ENCODE data around the gene UCK1. TPM values are rescaled to one million over a fixed set of nuclear protein-coding genes. Genes with fewer than 3 reads are reported as not detected.

The UCK1 gene
- total and polyA plus RNA-seq, 2 of the 13 experiments (the other 11 are each of a cell fraction or from before 2014, with no cell fraction given): 11.0 to 24.1 TPM

DNA sequence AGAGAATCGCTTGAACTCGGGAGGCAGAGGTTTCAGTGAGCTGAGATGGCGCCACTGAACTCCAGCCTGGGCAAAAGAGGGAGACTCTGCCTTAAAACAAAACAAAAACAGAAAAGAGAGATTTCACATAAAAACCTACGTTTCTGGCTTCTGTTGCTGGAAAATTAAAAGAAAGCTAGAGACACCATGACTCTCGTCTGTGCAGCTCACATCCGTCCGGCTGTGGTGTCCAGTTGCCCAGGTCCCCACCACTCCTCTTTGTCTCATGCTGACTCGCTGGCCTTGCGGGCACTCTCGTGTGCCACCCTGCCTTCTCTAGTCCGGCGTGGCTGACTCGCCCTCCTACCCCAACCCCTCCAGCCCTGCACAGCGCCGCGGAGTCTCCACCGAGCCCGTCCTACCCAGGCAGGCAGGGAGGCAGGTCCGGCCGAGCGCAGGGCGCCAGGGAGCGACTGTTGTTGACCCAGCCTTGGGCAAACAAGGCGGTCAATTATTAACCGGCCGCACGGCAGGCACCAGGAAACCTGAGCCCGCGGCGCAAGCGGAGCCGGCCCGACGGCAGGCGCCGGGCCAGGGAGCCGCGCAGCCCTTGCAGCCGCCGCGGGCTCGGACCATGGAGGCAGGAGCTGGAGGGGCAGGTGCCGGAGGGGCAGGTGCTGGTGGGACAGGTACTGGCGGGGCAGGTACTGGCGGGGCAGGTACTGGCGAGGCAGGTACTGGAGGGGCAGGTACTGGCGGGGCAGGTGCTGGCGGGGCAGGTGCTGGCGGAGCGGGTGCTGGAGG is 14.1 kb upstream of the UCK1 start, which contains the start of gene PRRT1B (continued):
- TF ChIP-seq, protein P1, sequence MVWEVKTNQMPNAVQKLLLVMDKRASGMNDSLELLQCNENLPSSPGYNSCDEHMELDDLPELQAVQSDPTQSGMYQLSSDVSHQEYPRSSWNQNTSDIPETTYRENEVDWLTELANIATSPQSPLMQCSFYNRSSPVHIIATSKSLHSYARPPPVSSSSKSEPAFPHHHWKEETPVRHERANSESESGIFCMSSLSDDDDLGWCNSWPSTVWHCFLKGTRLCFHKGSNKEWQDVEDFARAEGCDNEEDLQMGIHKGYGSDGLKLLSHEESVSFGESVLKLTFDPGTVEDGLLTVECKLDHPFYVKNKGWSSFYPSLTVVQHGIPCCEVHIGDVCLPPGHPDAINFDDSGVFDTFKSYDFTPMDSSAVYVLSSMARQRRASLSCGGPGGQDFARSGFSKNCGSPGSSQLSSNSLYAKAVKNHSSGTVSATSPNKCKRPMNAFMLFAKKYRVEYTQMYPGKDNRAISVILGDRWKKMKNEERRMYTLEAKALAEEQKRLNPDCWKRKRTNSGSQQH (CRISPR knock-in tag; IDR thresholded peaks at IDR 0.05; ENCODE audit: low read depth): no peak
- TF ChIP-seq, protein P2, sequence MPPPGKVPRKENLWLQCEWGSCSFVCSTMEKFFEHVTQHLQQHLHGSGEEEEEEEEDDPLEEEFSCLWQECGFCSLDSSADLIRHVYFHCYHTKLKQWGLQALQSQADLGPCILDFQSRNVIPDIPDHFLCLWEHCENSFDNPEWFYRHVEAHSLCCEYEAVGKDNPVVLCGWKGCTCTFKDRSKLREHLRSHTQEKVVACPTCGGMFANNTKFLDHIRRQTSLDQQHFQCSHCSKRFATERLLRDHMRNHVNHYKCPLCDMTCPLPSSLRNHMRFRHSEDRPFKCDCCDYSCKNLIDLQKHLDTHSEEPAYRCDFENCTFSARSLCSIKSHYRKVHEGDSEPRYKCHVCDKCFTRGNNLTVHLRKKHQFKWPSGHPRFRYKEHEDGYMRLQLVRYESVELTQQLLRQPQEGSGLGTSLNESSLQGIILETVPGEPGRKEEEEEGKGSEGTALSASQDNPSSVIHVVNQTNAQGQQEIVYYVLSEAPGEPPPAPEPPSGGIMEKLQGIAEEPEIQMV (CRISPR knock-in tag; IDR thresholded peaks at IDR 0.05; ENCODE audit: low read depth): peak; percentile 75; the same call in 1 of the 2 replicates
- TF ChIP-seq ZFP82 (CRISPR knock-in tag; IDR thresholded peaks at IDR 0.05; ENCODE audit: borderline replicate concordance) (no peak), NFIC (IDR thresholded peaks at IDR 0.05; ENCODE audit: low read length) (no peak), ZNF263 (CRISPR knock-in tag; IDR thresholded peaks at IDR 0.05) (no peak), ZNF225 (CRISPR knock-in tag; IDR thresholded peaks at IDR 0.05) (no peak), RAD51 (IDR thresholded peaks at IDR 0.05; ENCODE audit: borderline replicate concordance) (no peak), FOXP1 (IDR thresholded peaks at IDR 0.05) (no peak), FOXP1 (CRISPR knock-in tag; IDR thresholded peaks at IDR 0.05) (peak; percentile 82), SOX6 (IDR thresholded peaks at IDR 0.05) (no peak), SOX6 (CRISPR knock-in tag; IDR thresholded peaks at IDR 0.05) (peak; percentile 81), BORCS8-MEF2B (CRISPR knock-in tag; IDR thresholded peaks at IDR 0.05) (peak; percentile 89), STAT5B (CRISPR knock-in tag; IDR thresholded peaks at IDR 0.05) (no peak), KMT2B (CRISPR knock-in tag; IDR thresholded peaks at IDR 0.05) (no peak), ESRRA (CRISPR knock-in tag; IDR thresholded peaks at IDR 0.05; ENCODE audit: low read depth) (no peak), PITX1 (CRISPR knock-in tag; IDR thresholded peaks at IDR 0.05) (0 out of 2 replicates have a peak, but pooled peaks have one; percentile 51), NCOA1 (CRISPR knock-in tag; IDR thresholded peaks at IDR 0.05) (0 out of 2 replicates have a peak, but pooled peaks have one; percentile 29), ZNF782 (CRISPR knock-in tag; IDR thresholded peaks at IDR 0.05; ENCODE audit: borderline replicate concordance) (peak; percentile 68; the same call in 1 of the 2 replicates), ZNF607 (CRISPR knock-in tag; IDR thresholded peaks at IDR 0.05; ENCODE audit: borderline replicate concordance) (no peak; the same call in 1 of the 2 replicates), ZNF570 (CRISPR knock-in tag; IDR thresholded peaks at IDR 0.05; ENCODE audit: borderline replicate concordance) (no peak), ZBTB3 (CRISPR knock-in tag; IDR thresholded peaks at IDR 0.05; ENCODE audit: borderline replicate concordance, low read depth) (peak; percentile 58; the same call in 1 of the 2 replicates), FOXO1 (CRISPR knock-in tag; IDR thresholded peaks at IDR 0.05) (peak; percentile 95), ZSCAN9 (CRISPR knock-in tag; IDR thresholded peaks at IDR 0.05; ENCODE audit: borderline replicate concordance) (no peak; the same call in 1 of the 2 replicates), ZNF33A (CRISPR knock-in tag; IDR thresholded peaks at IDR 0.05; ENCODE audit: borderline replicate concordance) (no peak), RFX5 (IDR thresholded peaks at IDR 0.05; ENCODE audit: low read depth, low read length) (no peak), YEATS2 (CRISPR knock-in tag; IDR thresholded peaks at IDR 0.05; ENCODE audit: borderline replicate concordance) (no peak), KDM5B (CRISPR knock-in tag; IDR thresholded peaks at IDR 0.05; ENCODE audit: borderline replicate concordance) (peak; percentile 42; the same call in 1 of the 2 replicates), XBP1 (CRISPR knock-in tag; IDR thresholded peaks at IDR 0.05) (no peak)
- TF ChIP-seq, protein P3, sequence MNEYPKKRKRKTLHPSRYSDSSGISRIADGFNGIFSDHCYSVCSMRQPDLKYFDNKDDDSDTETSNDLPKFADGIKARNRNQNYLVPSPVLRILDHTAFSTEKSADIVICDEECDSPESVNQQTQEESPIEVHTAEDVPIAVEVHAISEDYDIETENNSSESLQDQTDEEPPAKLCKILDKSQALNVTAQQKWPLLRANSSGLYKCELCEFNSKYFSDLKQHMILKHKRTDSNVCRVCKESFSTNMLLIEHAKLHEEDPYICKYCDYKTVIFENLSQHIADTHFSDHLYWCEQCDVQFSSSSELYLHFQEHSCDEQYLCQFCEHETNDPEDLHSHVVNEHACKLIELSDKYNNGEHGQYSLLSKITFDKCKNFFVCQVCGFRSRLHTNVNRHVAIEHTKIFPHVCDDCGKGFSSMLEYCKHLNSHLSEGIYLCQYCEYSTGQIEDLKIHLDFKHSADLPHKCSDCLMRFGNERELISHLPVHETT (CRISPR knock-in tag; conservative IDR thresholded peaks at IDR 0.05): no peak

Measured in HepG2 (cell line).